NCI-H526 treated with DMSO at 0.1 percent for 48 hours (cell line): ENCODE data around the gene ZNF792.
"Not testable (repeated sequence)": the region's sequence is repeated elsewhere in the genome, so short reads cannot be mapped to it uniquely, and the experiment has no call there.

Source experiments
- DNase-seq: peaks from one replicate; lab custom pipeline; 2025; lab: John Stamatoyannopoulos, UW

Gene ZNF792

GRCh38 chr19:34963573-34964406, at the start of gene ZNF792:
Gene ZNF792, minus strand, starts transcription at chr19:34964229. Its CDS starts 567 bp downstream, at chr19:34963662.
- peak; percentile 64 for DNase-seq

GRCh38 chr19:35013041-35013819, 49.2 kb upstream of the ZNF792 start:
- peak; percentile 17 for DNase-seq

- DNase-seq, result no peak
These were observed 48.0 kb upstream of the ZNF792 start for GRCh38 chr19:35011737-35012682.

- DNase-seq, result no peak
These were observed 47.2 kb upstream of the ZNF792 start for GRCh38 chr19:35011091-35011689.

GRCh38 chr19:35009424-35010415, 45.7 kb upstream of the ZNF792 start:
- DNase-seq, result no peak

- no peak for DNase-seq
These were observed 44.9 kb upstream of the ZNF792 start for GRCh38 chr19:35008891-35009341.

GRCh38 chr19:35007427-35007826, 43.4 kb upstream of the ZNF792 start:
- DNase-seq, result not testable (repeated sequence)

GRCh38 chr19:35006999-35007365, 43.0 kb upstream of the ZNF792 start:
- no peak for DNase-seq

GRCh38 chr19:35006342-35006998, 42.4 kb upstream of the ZNF792 start:
- no peak for DNase-seq

- DNase-seq, result not testable (repeated sequence)
These were observed 41.9 kb upstream of the ZNF792 start for GRCh38 chr19:35006007-35006341.

GRCh38 chr19:35005256-35005977, 41.4 kb upstream of the ZNF792 start:
- no peak for DNase-seq

- no peak for DNase-seq
These were observed 40.7 kb upstream of the ZNF792 start for GRCh38 chr19:35004517-35005255.

- no peak for DNase-seq
These were observed 38.1 kb upstream of the ZNF792 start for GRCh38 chr19:35002037-35002535.

GRCh38 chr19:35000647-35001501, 36.8 kb upstream of the ZNF792 start:
- DNase-seq, result peak; percentile 51

GRCh38 chr19:35000338-35000646, 36.3 kb upstream of the ZNF792 start:
- no peak for DNase-seq

GRCh38 chr19:34999498-35000337, 35.7 kb upstream of the ZNF792 start, which contains the start of gene GRAMD1A:
Gene GRAMD1A, plus strand, starts transcription at chr19:35000323. Its CDS starts 156 bp downstream, at chr19:35000479.
- peak; percentile 82 for DNase-seq
